Measurements from ENCODE around the gene NRL.

Gene NRL

GRCh38 chr14:24065408-24065807 lies 49.3 kb downstream of the NRL start:
- DNase-seq = no peak

GRCh38 chr14:24064856-24065255 lies 49.9 kb downstream of the NRL start:
- no peak for DNase-seq

- DNase-seq = no peak
Observed at GRCh38 chr14:24064091-24064795, 50.5 kb downstream of the NRL start.

GRCh38 chr14:24063263-24063836 lies 51.4 kb downstream of the NRL start:
- no peak for DNase-seq

- DNase-seq = no peak
Observed at GRCh38 chr14:24062216-24062980, 52.4 kb downstream of the NRL start.

GRCh38 chr14:24060984-24061913 lies 53.5 kb downstream of the NRL start:
- no peak for DNase-seq

GRCh38 chr14:24060443-24060842 lies 54.3 kb downstream of the NRL start:
- no peak for DNase-seq

GRCh38 chr14:24059841-24060388 lies 54.8 kb downstream of the NRL start:
- DNase-seq = no peak

- DNase-seq = no peak
Observed at GRCh38 chr14:24058951-24059475, 55.7 kb downstream of the NRL start.

- DNase-seq = peak; percentile 67
Observed at GRCh38 chr14:24058260-24058950, 56.3 kb downstream of the NRL start.

- DNase-seq = no peak
Observed at GRCh38 chr14:24057867-24058259, 56.9 kb downstream of the NRL start.

GRCh38 chr14:24057271-24057670 lies 57.5 kb downstream of the NRL start:
- DNase-seq = no peak

GRCh38 chr14:24056800-24057184 lies 58.0 kb downstream of the NRL start:
- no peak for DNase-seq

- DNase-seq = no peak
Observed at GRCh38 chr14:24055971-24056799, 58.6 kb downstream of the NRL start.

- no peak for DNase-seq
Observed at GRCh38 chr14:24054646-24055045, 60.1 kb downstream of the NRL start.

- DNase-seq = no peak
Observed at GRCh38 chr14:24054324-24054641, 60.5 kb downstream of the NRL start.

GRCh38 chr14:24053548-24054323 lies 61.0 kb downstream of the NRL start:
- DNase-seq = no peak

- DNase-seq = no peak
Observed at GRCh38 chr14:24052656-24053547, 61.8 kb downstream of the NRL start.
